ENCODE results near the gene ACBD4. TPM values are rescaled to one million over a fixed set of nuclear protein-coding genes. Genes with fewer than 3 reads are reported as not detected.

ACBD4 gene
- total RNA-seq, 1 experiment from 2014 or later: 9.7 TPM

DNA sequence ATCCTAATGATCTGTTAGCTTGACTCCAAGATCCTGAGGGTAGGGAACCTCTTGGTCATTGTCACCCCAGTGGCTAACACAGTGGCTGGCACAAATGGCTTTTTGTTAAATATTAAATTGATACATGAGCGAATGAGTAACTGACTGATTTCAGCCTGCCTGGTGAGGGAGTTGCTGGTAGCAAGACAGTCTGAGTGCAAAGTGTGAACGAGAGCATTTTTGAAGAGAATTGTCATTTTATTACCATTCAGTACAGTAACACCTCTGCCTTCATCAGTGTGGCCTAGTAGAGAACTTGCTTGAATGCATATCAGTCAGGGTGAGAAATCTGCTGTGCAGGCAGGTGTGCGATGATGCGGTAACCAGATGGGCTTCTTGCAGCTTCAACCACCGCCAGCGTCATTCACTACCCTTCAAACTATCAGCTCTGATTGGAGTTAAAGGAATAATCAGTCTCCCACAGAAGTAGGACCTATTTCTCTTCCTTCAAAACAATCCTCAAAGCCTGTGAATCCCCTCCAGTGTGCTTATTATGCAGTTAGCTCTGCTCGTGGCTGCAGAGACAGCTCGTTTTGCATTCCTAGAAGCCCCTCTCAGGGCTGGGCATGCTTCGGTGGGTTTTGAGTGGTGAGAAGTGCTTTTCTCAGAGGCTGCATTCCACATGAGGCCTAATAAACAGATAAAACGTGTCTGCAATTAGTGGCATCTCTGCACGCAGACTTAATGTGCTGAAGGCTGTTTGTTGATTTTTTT lies 55.2 kb downstream of the ACBD4 start:
- H3K36me3 Mint-ChIP-seq (ENCODE audit: insufficient read depth in 1 of 3, low read depth in 3 of 3): peaks cover 0 to 3% (median 0%) of the 10 kb centered on the region in 3 experiments; a peak in 3 of 7 replicates
- Histone ChIP-seq H3K23me2 (ENCODE audit: insufficient read length, low read depth, low read length, poor library complexity, severe bottlenecking) (no peaks in the 10 kb centered on the region), H3K9ac (ENCODE audit: extremely low read depth, insufficient read length, low read length) (no peak overlapping the region), H4K8ac (replicated peaks; ENCODE audit: insufficient read length, low read depth, low read length) (no peak overlapping the region), H2AFZ (ENCODE audit: low read length) (no peak overlapping the region), H4K5ac (ENCODE audit: insufficient read length, low read depth, low read length) (no peak overlapping the region), H2BK20ac (ENCODE audit: low read depth, low read length, poor library complexity, severe bottlenecking) (no peak overlapping the region), H3K18ac (ENCODE audit: insufficient read length, low read depth, low read length) (no peak overlapping the region), H3K79me2 (ENCODE audit: insufficient read depth, low read length) (no peaks in the 10 kb centered on the region), H3K9me3 (ENCODE audit: control insufficient read depth, low read depth, low read length) (no peaks in the 10 kb centered on the region), H3K27me3 (ENCODE audit: insufficient read depth, low read length) (no peaks in the 10 kb centered on the region), H2BK5ac (ENCODE audit: insufficient read length, low read length) (no peak overlapping the region), H3K4ac (ENCODE audit: low read depth, low read length) (no peak overlapping the region), H4K20me1 (ENCODE audit: control insufficient read depth, insufficient read depth, insufficient read length) (no peaks in the 10 kb centered on the region), H2BK120ac (ENCODE audit: low read depth, low read length, poor library complexity, severe bottlenecking) (no peak overlapping the region), H3K79me1 (ENCODE audit: insufficient read depth, low read depth, low read length, poor library complexity, severe bottlenecking) (no peaks in the 10 kb centered on the region), H2AK5ac (ENCODE audit: insufficient read length, low read length) (no peak overlapping the region), H4K91ac (ENCODE audit: insufficient read length, low read depth, low read length) (no peak overlapping the region), H2BK12ac (ENCODE audit: insufficient read length, low read depth, low read length) (no peak overlapping the region), H3K4me2 (ENCODE audit: insufficient read depth, insufficient read length, low read length) (no peak overlapping the region), H2BK15ac (ENCODE audit: low read depth, low read length) (no peak overlapping the region), H3K4me1 (ENCODE audit: insufficient read depth, low read length) (no peaks in the 10 kb centered on the region), H3T11ph (ENCODE audit: low read length) (no peak overlapping the region), H3K14ac (ENCODE audit: insufficient read depth, low read length) (no peak overlapping the region), H3K27ac (ENCODE audit: insufficient read length, low read depth, low read length) (no peak overlapping the region), H3K23ac (ENCODE audit: insufficient read length, low read depth, low read length) (no peak overlapping the region), H3K56ac (ENCODE audit: insufficient read length, low read depth, low read length) (no peak overlapping the region)
- H3K4me3 Mint-ChIP-seq: no peak overlapping the region
- peaks cover 2% of the 10 kb centered on the region; the same call in 1 of the 2 replicates for H3K27me3 Mint-ChIP-seq (ENCODE audit: low read depth)
- no peak for DNase-seq
- H3K9me3 Mint-ChIP-seq: peaks cover 0 to 3% of the 10 kb centered on the region in 2 experiments; a peak in 2 of 5 replicates
- no peak overlapping the region for H3K27ac Mint-ChIP-seq
- no peak for TF ChIP-seq CTCF (conservative IDR thresholded peaks at IDR 0.05)
- WGBS (ENCODE audit: extremely low coverage, insufficient read length, low lambda C conversion rate): no CpG with 5 or more reads among the region's 11 CpGs
- 0 out of 4 replicates have a peak, but pooled peaks cover 0 to 3% of the 10 kb centered on the region in 2 experiments for H3K4me1 Mint-ChIP-seq

Small RNA genes within 50 kb of the gene (microRNA-seq; reads per million reads assigned to microRNA genes)
- gene MIR6784 (ENCODE audit: borderline microRNAs expressed): not detected

Other genes with a start within 250 kb of the ACBD4 start
- 150 and 161 TPM in 2 replicates for gene EFTUD2, start 236.2 kb upstream of the ACBD4 start, total RNA-seq (2021)
- gene GFAP, start 220.2 kb upstream of the ACBD4 start, total RNA-seq (2021): 1.1 and 1.2 TPM in 2 replicates
- gene KIF18B, start 187.9 kb upstream of the ACBD4 start, total RNA-seq (2021): 51.8 and 52.6 TPM in 2 replicates
- 6.0 and 6.4 TPM in 2 replicates for gene C1QL1, start 167.4 kb upstream of the ACBD4 start, total RNA-seq (2021)
- 48.3 and 53.2 TPM in 2 replicates for gene DCAKD, start 84.1 kb upstream of the ACBD4 start, total RNA-seq (2021)
- 150 and 151 TPM in 2 replicates for gene NMT1, start 74.4 kb upstream of the ACBD4 start, total RNA-seq (2021)
- gene PLCD3, start 3.2 kb upstream of the ACBD4 start, total RNA-seq (2021): 41.6 and 48.5 TPM in 2 replicates
- gene HEXIM1, start 12.8 kb downstream of the ACBD4 start, total RNA-seq (2021): 32.4 and 33.0 TPM in 2 replicates
- gene HEXIM2, start 26.2 kb downstream of the ACBD4 start, total RNA-seq (2021): 12.5 and 16.1 TPM in 2 replicates
- 6.3 and 6.9 TPM in 2 replicates for gene FMNL1, start 86.2 kb downstream of the ACBD4 start, total RNA-seq (2021)
- 0.42 and 0.81 TPM in 2 replicates for gene SPATA32, start 126.4 kb downstream of the ACBD4 start, total RNA-seq (2021)
- gene MAP3K14, start 181.3 kb downstream of the ACBD4 start, total RNA-seq (2021): 7.6 and 7.8 TPM in 2 replicates

Measured in H9 (cell line).